ENCODE results near the gene ADAM33.

Gene ADAM33

DNA sequence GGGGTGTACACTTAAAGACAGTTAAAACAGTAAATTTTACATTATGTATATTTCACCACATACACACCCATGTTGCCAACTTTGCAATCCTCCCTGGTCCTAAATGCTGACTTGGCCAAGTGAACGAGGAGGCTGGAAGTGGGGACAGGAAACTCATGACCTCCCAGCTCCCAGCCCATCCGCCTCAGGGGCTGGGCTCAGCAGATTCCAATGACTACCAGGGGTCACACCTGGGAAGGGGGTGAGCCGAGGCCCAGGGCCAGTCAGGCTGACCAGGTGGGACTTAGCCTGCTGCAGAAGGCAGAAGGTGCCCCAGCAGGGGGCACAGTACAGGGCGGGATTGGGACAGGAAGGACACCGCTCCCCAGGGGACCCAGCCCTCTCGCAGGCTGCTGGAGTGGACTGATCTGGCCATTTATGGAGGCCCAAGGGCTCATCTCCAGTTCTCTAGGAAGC is 28.2 kb upstream of the ADAM33 start:
- Histone ChIP-seq H3K4me1 (peaks cover 17% of the 10 kb centered on the region), H4K20me1 (no peaks in the 10 kb centered on the region), H3K36me3 (no peaks in the 10 kb centered on the region), H3K27ac (no peak overlapping the region), H3K9ac (no peak overlapping the region), H3K27me3 (no peaks in the 10 kb centered on the region), H3K4me3 (no peak overlapping the region), H3K9me3 (no peaks in the 10 kb centered on the region), H3K4me2 (peak overlapping the region; percentile 35; the same call in 1 of the 2 replicates)
- TF ChIP-seq Cebpa-rat (IDR thresholded peaks at IDR 0.05), result no peak

DNA sequence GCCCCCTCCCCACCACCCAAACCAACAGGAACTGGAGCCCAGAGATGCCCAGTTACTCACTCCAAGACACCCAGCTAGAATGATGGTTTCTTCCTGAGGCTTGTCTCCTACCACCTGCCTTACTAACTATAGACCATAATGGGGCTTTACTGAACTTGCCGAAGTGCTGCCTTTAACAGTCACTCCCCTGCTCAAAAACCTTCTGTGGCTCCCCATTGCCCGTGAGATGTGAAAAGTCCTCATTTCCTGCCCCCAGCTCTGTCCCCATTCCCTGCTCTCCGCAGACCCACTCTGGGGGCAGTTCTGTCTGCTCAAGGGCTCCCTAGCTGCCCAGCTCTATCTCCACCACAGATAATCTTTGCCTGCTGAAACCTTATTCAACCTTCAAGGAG is 25.7 kb upstream of the ADAM33 start:
- Histone ChIP-seq H3K9me3 (no peaks in the 10 kb centered on the region), H3K27ac (no peak overlapping the region), H3K27me3 (no peaks in the 10 kb centered on the region), H3K4me1 (peaks cover 14% of the 10 kb centered on the region), H3K9ac (no peak overlapping the region), H3K36me3 (no peaks in the 10 kb centered on the region), H4K20me1 (no peaks in the 10 kb centered on the region), H3K4me3 (no peak overlapping the region), H3K4me2 (no peak overlapping the region)
- no peak for TF ChIP-seq Cebpa-rat (IDR thresholded peaks at IDR 0.05)

GRCh38 chr20:3706774-3707507 is 25.1 kb upstream of the ADAM33 start:
- Histone ChIP-seq H3K4me1 (peaks cover 11% of the 10 kb centered on the region), H3K4me3 (no peak overlapping the region), H3K9ac (no peak overlapping the region), H4K20me1 (no peaks in the 10 kb centered on the region), H3K27ac (no peak overlapping the region), H3K9me3 (no peaks in the 10 kb centered on the region), H3K4me2 (no peak overlapping the region), H3K36me3 (no peaks in the 10 kb centered on the region), H3K27me3 (no peaks in the 10 kb centered on the region)
- no peak for TF ChIP-seq Cebpa-rat (IDR thresholded peaks at IDR 0.05)

- H3K9me3 ChIP-seq, result no peaks in the 10 kb centered on the region
- no peaks in the 10 kb centered on the region for H4K20me1 ChIP-seq
- H3K27me3 ChIP-seq, result no peaks in the 10 kb centered on the region
- TF ChIP-seq Cebpa-rat (IDR thresholded peaks at IDR 0.05), result no peak
- H3K27ac ChIP-seq, result no peak overlapping the region
- H3K36me3 ChIP-seq, result no peaks in the 10 kb centered on the region
- peaks cover 11% of the 10 kb centered on the region for H3K4me1 ChIP-seq
- no peak overlapping the region for H3K4me2 ChIP-seq
- no peak overlapping the region for H3K4me3 ChIP-seq
- H3K9ac ChIP-seq, result no peak overlapping the region
Measured at GRCh38 chr20:3705970-3706739, 24.3 kb upstream of the ADAM33 start.

DNA sequence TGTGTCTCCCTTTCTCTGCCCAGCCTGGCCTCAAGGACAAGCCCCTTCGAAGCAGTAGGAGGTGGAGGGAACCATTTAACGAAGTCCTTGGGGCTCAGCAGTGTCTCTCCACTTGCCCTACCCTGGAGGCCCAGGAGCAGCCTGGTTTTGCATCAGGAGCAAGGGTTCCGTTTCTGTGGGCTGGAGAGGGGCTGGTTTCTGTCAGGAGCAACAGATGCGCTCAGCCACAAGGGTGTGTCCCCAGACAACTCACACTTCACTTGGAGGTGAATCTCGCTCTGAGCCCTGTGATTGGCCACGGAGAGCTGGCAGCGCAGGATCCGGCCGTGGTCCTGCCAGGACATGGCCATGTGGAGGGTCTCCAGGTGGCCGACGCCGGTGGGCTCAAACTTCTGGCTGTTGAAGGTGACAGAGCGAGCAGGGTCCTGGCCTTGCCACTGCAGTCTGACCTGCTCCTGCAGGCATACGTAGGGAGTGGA is 23.7 kb upstream of the ADAM33 start:
- H3K27me3 ChIP-seq, result no peaks in the 10 kb centered on the region
- H3K36me3 ChIP-seq, result no peaks in the 10 kb centered on the region
- TF ChIP-seq Cebpa-rat (IDR thresholded peaks at IDR 0.05), result no peak
- H3K9me3 ChIP-seq, result no peaks in the 10 kb centered on the region
- no peaks in the 10 kb centered on the region for H4K20me1 ChIP-seq
- peaks cover 7% of the 10 kb centered on the region for H3K4me1 ChIP-seq
- no peak overlapping the region for H3K9ac ChIP-seq
- H3K27ac ChIP-seq, result no peak overlapping the region
- H3K4me3 ChIP-seq, result no peak overlapping the region
- H3K4me2 ChIP-seq, result no peak overlapping the region

- Histone ChIP-seq H3K9ac (no peak overlapping the region), H3K4me3 (no peak overlapping the region), H4K20me1 (no peaks in the 10 kb centered on the region), H3K27me3 (no peaks in the 10 kb centered on the region), H3K27ac (no peak overlapping the region), H3K4me1 (no peaks in the 10 kb centered on the region), H3K36me3 (no peaks in the 10 kb centered on the region), H3K4me2 (no peak overlapping the region), H3K9me3 (no peaks in the 10 kb centered on the region)
- no peak for TF ChIP-seq Cebpa-rat (IDR thresholded peaks at IDR 0.05)
Measured at GRCh38 chr20:3704087-3704486, 22.3 kb upstream of the ADAM33 start.

DNA sequence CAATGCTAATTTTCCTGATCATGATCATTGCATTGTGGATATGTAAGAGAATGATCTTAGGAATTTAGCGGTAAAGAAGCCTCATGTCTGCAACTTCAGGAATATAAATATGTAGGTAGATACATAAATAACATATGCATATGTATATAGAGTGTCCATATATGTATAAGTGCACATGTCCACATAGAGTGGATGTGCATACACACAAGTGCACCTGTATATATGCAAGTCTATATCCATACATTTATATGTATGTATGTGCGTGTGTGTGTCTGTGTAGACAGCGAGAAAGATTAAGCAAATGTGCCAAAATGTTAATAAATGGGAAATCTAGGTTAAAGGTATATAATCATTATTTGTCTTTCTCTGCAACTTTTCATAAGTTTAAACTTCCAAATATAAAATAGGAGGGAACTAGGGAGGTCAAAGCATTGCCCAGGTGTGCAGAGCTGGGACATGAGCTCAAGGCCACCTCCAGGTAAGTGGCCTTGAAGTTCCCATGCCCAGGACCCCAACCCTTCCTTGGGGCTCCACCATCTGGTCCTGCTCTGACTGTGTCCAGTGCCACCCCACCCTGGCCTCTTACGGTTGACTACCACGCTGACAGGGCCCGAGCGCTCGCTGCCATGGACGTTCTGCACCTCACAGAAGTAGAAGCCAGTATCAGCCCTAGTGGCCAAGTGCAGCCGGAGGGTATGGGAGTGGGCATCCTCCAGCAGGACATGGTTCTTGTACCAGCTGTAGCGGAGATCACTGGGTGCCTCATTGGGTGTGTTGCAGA is 21.0 kb upstream of the ADAM33 start:
- Histone ChIP-seq H3K9me3 (no peaks in the 10 kb centered on the region), H4K20me1 (no peaks in the 10 kb centered on the region), H3K4me3 (no peak overlapping the region), H3K27ac (no peak overlapping the region), H3K4me1 (no peaks in the 10 kb centered on the region), H3K9ac (no peak overlapping the region), H3K4me2 (no peak overlapping the region), H3K27me3 (no peaks in the 10 kb centered on the region), H3K36me3 (no peaks in the 10 kb centered on the region)
- no peak for TF ChIP-seq Cebpa-rat (IDR thresholded peaks at IDR 0.05)

- TF ChIP-seq Cebpa-rat (IDR thresholded peaks at IDR 0.05), result no peak
- H3K9ac ChIP-seq, result no peak overlapping the region
- no peaks in the 10 kb centered on the region for H3K9me3 ChIP-seq
- H4K20me1 ChIP-seq, result no peaks in the 10 kb centered on the region
- no peaks in the 10 kb centered on the region for H3K36me3 ChIP-seq
- H3K4me2 ChIP-seq, result no peak overlapping the region
- no peaks in the 10 kb centered on the region for H3K4me1 ChIP-seq
- no peaks in the 10 kb centered on the region for H3K27me3 ChIP-seq
- no peak overlapping the region for H3K4me3 ChIP-seq
- no peak overlapping the region for H3K27ac ChIP-seq
Measured at GRCh38 chr20:3701061-3701998, 19.5 kb upstream of the ADAM33 start.

DNA sequence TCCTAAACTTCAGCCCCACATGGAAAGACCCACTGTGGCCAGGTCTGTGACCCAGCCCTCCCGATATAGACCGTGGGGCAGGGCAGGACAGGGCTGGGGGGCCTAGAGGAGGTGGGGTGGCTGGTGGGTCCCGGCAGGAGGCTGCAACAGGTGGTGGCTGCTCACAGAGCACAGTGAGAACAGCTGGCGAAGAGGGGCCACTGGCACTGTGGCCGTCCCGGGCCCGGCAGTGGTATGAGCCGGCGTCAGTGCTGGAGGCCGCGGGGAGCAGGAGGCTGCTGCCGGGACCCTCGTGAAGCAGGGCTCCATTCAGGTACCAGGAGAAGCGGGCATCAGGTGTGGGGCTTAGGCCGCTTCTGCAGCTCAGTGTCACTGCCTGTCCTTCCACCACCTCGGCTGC is 17.2 kb upstream of the ADAM33 start:
- Histone ChIP-seq H3K27ac (no peak overlapping the region), H3K4me2 (no peak overlapping the region), H3K4me1 (no peaks in the 10 kb centered on the region), H3K27me3 (no peaks in the 10 kb centered on the region), H4K20me1 (no peaks in the 10 kb centered on the region), H3K4me3 (no peak overlapping the region), H3K36me3 (no peaks in the 10 kb centered on the region), H3K9me3 (no peaks in the 10 kb centered on the region), H3K9ac (no peak overlapping the region)
- TF ChIP-seq Cebpa-rat (IDR thresholded peaks at IDR 0.05), result no peak

Data from BLaER1 (cell line).